Fibroblast of lung (primary cell): ENCODE results near the gene LRRC26. TPM values are rescaled to one million over a fixed set of nuclear protein-coding genes. Genes with fewer than 3 reads are reported as not detected.
A peak's percentile ranks its signal among the peaks of the same experiment; 100 is the strongest.

Source experiments
- DNase-seq, 2 donors: peaks; one replicate each; pipeline versions ENCODE4 v3.0.0 to v3.0.0-alpha.2; 2010; ENCODE audit warnings: low read depth in 2 of 2
- H2AFZ ChIP-seq: 2 replicates; pipeline ENCODE4 v1.5.1; 2012; ENCODE audit warnings: low read length, control low read depth, inconsistent platforms
- H3K27ac ChIP-seq: 2 replicates; pipeline ENCODE4 v1.5.1; 2011; ENCODE audit warnings: low read length, control low read depth; ENCODE audit not compliant: insufficient read depth
- H3K27me3 ChIP-seq: 2 replicates; pipeline ENCODE4 v1.5.1; 2011; ENCODE audit warnings: mild to moderate bottlenecking, low read length; ENCODE audit not compliant: control insufficient read depth, insufficient read depth
- H3K36me3 ChIP-seq: 2 replicates; pipeline ENCODE4 v1.5.1; 2011; ENCODE audit warnings: low read length; ENCODE audit not compliant: control insufficient read depth, insufficient read depth
- H3K4me1 ChIP-seq: 2 replicates; pipeline ENCODE4 v1.5.1; 2011; ENCODE audit warnings: low read length; ENCODE audit not compliant: control insufficient read depth, insufficient read depth; ENCODE audit errors: extremely low read depth
- H3K4me2 ChIP-seq: 2 replicates; pipeline ENCODE4 v1.5.1; 2011; ENCODE audit warnings: low read length, control low read depth; ENCODE audit not compliant: insufficient read depth; ENCODE audit errors: extremely low read depth
- H3K4me3 ChIP-seq, 4 experiments: fragments of 200-600 bp in 1 of 4; sonication (generic) in 1 of 4; replicated peaks in 1 of 4; 2 replicates each; pipeline ENCODE4 v1.5.1; 2011 to 2016; ENCODE audit warnings: low read length in 4 of 4, low read depth in 3 of 4, mild to moderate bottlenecking in 3 of 4, control low read depth in 2 of 4, inconsistent platforms in 1 of 4, mixed read lengths in 1 of 4; ENCODE audit not compliant: insufficient read depth in 1 of 4; ENCODE audit errors: control extremely low read depth in 1 of 4
- H3K79me2 ChIP-seq: 2 replicates; pipeline ENCODE4 v1.5.1; 2012; ENCODE audit warnings: mild to moderate bottlenecking, low read length, inconsistent platforms; ENCODE audit not compliant: control insufficient read depth, insufficient read depth
- H3K9ac ChIP-seq: 2 replicates; pipeline ENCODE4 v1.5.1; 2011; ENCODE audit warnings: mild to moderate bottlenecking, low read length, control low read depth; ENCODE audit not compliant: insufficient read depth
- H3K9me3 ChIP-seq: 2 replicates; pipeline ENCODE4 v1.5.1; 2012; ENCODE audit warnings: low read depth, low read length; ENCODE audit not compliant: control insufficient read depth, insufficient read depth
- H4K20me1 ChIP-seq: 2 replicates; pipeline ENCODE4 v1.5.1; 2011; ENCODE audit warnings: low read length; ENCODE audit not compliant: control insufficient read depth, insufficient read depth; ENCODE audit errors: extremely low read depth
- CTCF ChIP-seq, 2 donors: IDR thresholded peaks in 1 of 2; conservative IDR thresholded peaks in 1 of 2; 1 replicate in 1 of 2; 2 replicates in 1 of 2; pipeline ENCODE4 v1.5.1; 2011 to 2012; ENCODE audit warnings: low read length in 2 of 2, control low read depth in 1 of 2, inconsistent platforms in 1 of 2, low read depth in 1 of 2, mild to moderate bottlenecking in 1 of 2
- EZH2 ChIP-seq: IDR thresholded peaks from 2 replicates; pipeline ENCODE4 v1.5.1; 2012; ENCODE audit warnings: low read length, control low read depth, mild to moderate bottlenecking; ENCODE audit errors: missing control alignments
- polyA plus RNA-seq, 2 donors: library from polyadenylated mRNA; depleted of rRNA in 1 of 2; stranded (reverse) in 1 of 2; unstranded in 1 of 2; fragments of >200 nt; gene quantifications; 2 replicates each; pipeline ENCODE4 v1.2.1, GENCODE V29; 2011 to 2012; ENCODE audit warnings: missing spikeins in 1 of 2
- total RNA-seq: library from RNA; depleted of rRNA; stranded (reverse); fragments of >200 nt; gene quantifications from 2 replicates; pipeline ENCODE4 v1.2.1, GENCODE V29; 2014

The LRRC26 gene
- total and polyA plus RNA-seq, 2 donors (not counting 1 experiment from before 2014, with no cell fraction given), result not detected

- H2AFZ ChIP-seq, result no peak overlapping the region
- no peaks in the 10 kb centered on the region for H4K20me1 ChIP-seq
Observed at GRCh38 chr9:137134191-137134590, 35.7 kb downstream of the LRRC26 start.

GRCh38 chr9:137130176-137130755 is 39.6 kb downstream of the LRRC26 start:
- peak overlapping the region; percentile 64 for H3K9ac ChIP-seq
- no peak for DNase-seq
- peak overlapping the region; percentile 74 for H3K27ac ChIP-seq

More at GRCh38 chr9:137134191-137134590, 35.7 kb downstream of the LRRC26 start:
- no peak overlapping the region for H3K4me2 ChIP-seq
- no peak overlapping the region for H3K9ac ChIP-seq
- H3K27ac ChIP-seq, result no peak overlapping the region
- H3K4me1 ChIP-seq, result no peaks in the 10 kb centered on the region
- H3K27me3 ChIP-seq, result peaks cover 12% of the 10 kb centered on the region
- no peak for DNase-seq
- H3K4me3 ChIP-seq, result no peak overlapping the region
- H3K9me3 ChIP-seq, result no peaks in the 10 kb centered on the region
- H3K79me2 ChIP-seq, result peaks cover 2% of the 10 kb centered on the region
- no peaks in the 10 kb centered on the region for H3K36me3 ChIP-seq
- TF ChIP-seq EZH2, result no peak
- no peak for TF ChIP-seq CTCF (conservative IDR thresholded peaks at IDR 0.05 in 1 of 2, IDR thresholded peaks at IDR 0.05 in 1 of 2; ENCODE audit: low read depth in 1 of 2, low read length in 2 of 2)

More at GRCh38 chr9:137130176-137130755, 39.6 kb downstream of the LRRC26 start:
- no peaks in the 10 kb centered on the region for H3K27me3 ChIP-seq
- no peaks in the 10 kb centered on the region for H3K9me3 ChIP-seq
- H2AFZ ChIP-seq, result peak overlapping the region; percentile 81
- no peaks in the 10 kb centered on the region for H3K36me3 ChIP-seq
- peak overlapping the region; percentile 96 for H3K4me2 ChIP-seq
- H4K20me1 ChIP-seq, result no peaks in the 10 kb centered on the region
- H3K4me1 ChIP-seq, result peaks cover 3% of the 10 kb centered on the region
- peaks cover 17% of the 10 kb centered on the region for H3K79me2 ChIP-seq
- TF ChIP-seq EZH2, result no peak
- TF ChIP-seq CTCF (conservative IDR thresholded peaks at IDR 0.05 in 1 of 2, IDR thresholded peaks at IDR 0.05 in 1 of 2; ENCODE audit: low read depth in 1 of 2, low read length in 2 of 2), result no peak
- H3K4me3 ChIP-seq, result peak overlapping the region; percentile 71 to 88 (median 82)
